ENCODE data around the gene NFAM1.

Gene NFAM1

GRCh38 chr22:42379966-42380537 is 52.2 kb downstream of the NFAM1 start:
- ATAC-seq (replicated peaks), result no peak
- H3K27ac Mint-ChIP-seq, result no peak overlapping the region
- peaks cover 6 to 14% of the 10 kb centered on the region in 2 donors for H3K27me3 Mint-ChIP-seq
- no peaks in the 10 kb centered on the region for H3K4me1 Mint-ChIP-seq (ENCODE audit: low read depth in 2 of 2)
- H3K36me3 Mint-ChIP-seq (ENCODE audit: insufficient read depth), result no peaks in the 10 kb centered on the region
- no peaks in the 10 kb centered on the region for H3K9me3 Mint-ChIP-seq
- no peak overlapping the region for H3K4me3 Mint-ChIP-seq
- no peak for DNase-seq

GRCh38 chr22:42376711-42377554 is 55.3 kb downstream of the NFAM1 start:
- Mint-ChIP-seq H3K27ac (peak overlapping the region in 1 of 2 donors; percentile 59), H3K9me3 (no peaks in the 10 kb centered on the region), H3K4me3 (no peak overlapping the region), H3K27me3 (peaks cover 6 to 14% of the 10 kb centered on the region in 2 donors), H3K36me3 (ENCODE audit: insufficient read depth) (no peaks in the 10 kb centered on the region), H3K4me1 (ENCODE audit: low read depth in 2 of 2) (peaks cover 0 to 2% of the 10 kb centered on the region in 2 donors)
- DNase-seq, result no peak
- no peak for ATAC-seq (replicated peaks)

GRCh38 chr22:42375982-42376381 is 56.2 kb downstream of the NFAM1 start:
- peaks cover 0 to 2% of the 10 kb centered on the region in 2 donors for H3K4me1 Mint-ChIP-seq (ENCODE audit: low read depth in 2 of 2)
- no peak overlapping the region for H3K4me3 Mint-ChIP-seq
- H3K36me3 Mint-ChIP-seq (ENCODE audit: insufficient read depth), result no peaks in the 10 kb centered on the region
- ATAC-seq (replicated peaks) (no peak), DNase-seq (no peak)
- peaks cover 6 to 14% of the 10 kb centered on the region in 2 donors for H3K27me3 Mint-ChIP-seq
- no peaks in the 10 kb centered on the region for H3K9me3 Mint-ChIP-seq
- no peak overlapping the region for H3K27ac Mint-ChIP-seq

GRCh38 chr22:42372976-42373375 is 59.2 kb downstream of the NFAM1 start:
- Mint-ChIP-seq H3K27me3 (peaks cover 8 to 30% of the 10 kb centered on the region in 2 donors), H3K36me3 (ENCODE audit: insufficient read depth) (no peaks in the 10 kb centered on the region), H3K27ac (no peak overlapping the region), H3K4me1 (ENCODE audit: low read depth in 2 of 2) (peaks cover 7 to 8% of the 10 kb centered on the region in 2 donors), H3K9me3 (no peaks in the 10 kb centered on the region), H3K4me3 (no peak overlapping the region)
- no peak for DNase-seq
- no peak for ATAC-seq (replicated peaks)

- Mint-ChIP-seq H3K4me3 (no peak overlapping the region), H3K27me3 (peaks cover 15 to 31% of the 10 kb centered on the region in 2 donors), H3K4me1 (ENCODE audit: low read depth in 2 of 2) (peaks cover 7 to 10% of the 10 kb centered on the region in 2 donors), H3K27ac (no peak overlapping the region), H3K9me3 (no peaks in the 10 kb centered on the region), H3K36me3 (ENCODE audit: insufficient read depth) (peaks cover 3% of the 10 kb centered on the region)
- DNase-seq (no peak), ATAC-seq (replicated peaks) (no peak)
Observed at GRCh38 chr22:42371501-42371900, 60.7 kb downstream of the NFAM1 start.

GRCh38 chr22:42371099-42371498 is 61.1 kb downstream of the NFAM1 start:
- no peak for ATAC-seq (replicated peaks)
- no peak overlapping the region for H3K27ac Mint-ChIP-seq
- H3K4me3 Mint-ChIP-seq, result no peak overlapping the region
- DNase-seq, result no peak
- H3K9me3 Mint-ChIP-seq, result no peaks in the 10 kb centered on the region
- peaks cover 7 to 10% of the 10 kb centered on the region in 2 donors for H3K4me1 Mint-ChIP-seq (ENCODE audit: low read depth in 2 of 2)
- H3K27me3 Mint-ChIP-seq, result peaks cover 16 to 35% of the 10 kb centered on the region in 2 donors
- peaks cover 3% of the 10 kb centered on the region for H3K36me3 Mint-ChIP-seq (ENCODE audit: insufficient read depth)

- H3K4me1 Mint-ChIP-seq (ENCODE audit: low read depth in 2 of 2), result peaks cover 7 to 8% of the 10 kb centered on the region in 2 donors
- peak overlapping the region; percentile 95 to 97 for H3K4me3 Mint-ChIP-seq
- ATAC-seq (replicated peaks), result peak; percentile 95
- H3K36me3 Mint-ChIP-seq (ENCODE audit: insufficient read depth), result peaks cover 3% of the 10 kb centered on the region
- DNase-seq, result peak; percentile 50 to 52 (median 51)
- no peaks in the 10 kb centered on the region for H3K9me3 Mint-ChIP-seq
- peak overlapping the region; percentile 72 to 85 for H3K27ac Mint-ChIP-seq
- H3K27me3 Mint-ChIP-seq, result peaks cover 26 to 52% of the 10 kb centered on the region in 2 donors
Observed at GRCh38 chr22:42369250-42370041, 62.8 kb downstream of the NFAM1 start.

- peaks cover 33 to 59% of the 10 kb centered on the region in 2 donors for H3K27me3 Mint-ChIP-seq
- H3K36me3 Mint-ChIP-seq (ENCODE audit: insufficient read depth), result peaks cover 3% of the 10 kb centered on the region
- DNase-seq (peak in 2 of 3 experiments; percentile 14 to 20), ATAC-seq (replicated peaks) (peak; percentile 48)
- H3K4me3 Mint-ChIP-seq, result peak overlapping the region; percentile 95 to 97
- no peaks in the 10 kb centered on the region for H3K9me3 Mint-ChIP-seq
- H3K4me1 Mint-ChIP-seq (ENCODE audit: low read depth in 2 of 2), result peaks cover 7 to 8% of the 10 kb centered on the region in 2 donors
- no peak overlapping the region for H3K27ac Mint-ChIP-seq
Observed at GRCh38 chr22:42368379-42369249, 63.6 kb downstream of the NFAM1 start.

- Mint-ChIP-seq H3K9me3 (no peaks in the 10 kb centered on the region), H3K27ac (no peak overlapping the region), H3K36me3 (ENCODE audit: insufficient read depth) (peaks cover 3% of the 10 kb centered on the region), H3K4me1 (ENCODE audit: low read depth in 2 of 2) (peaks cover 7 to 8% of the 10 kb centered on the region in 2 donors), H3K27me3 (peaks cover 33 to 66% of the 10 kb centered on the region in 2 donors), H3K4me3 (peak overlapping the region; percentile 95 to 97)
- DNase-seq (no peak), ATAC-seq (replicated peaks) (no peak)
Observed at GRCh38 chr22:42367980-42368378, 64.2 kb downstream of the NFAM1 start.

- ATAC-seq (replicated peaks) (no peak), DNase-seq (no peak)
- peaks cover 3% of the 10 kb centered on the region for H3K36me3 Mint-ChIP-seq (ENCODE audit: insufficient read depth)
- H3K27me3 Mint-ChIP-seq, result peaks cover 39 to 76% of the 10 kb centered on the region in 2 donors
- H3K9me3 Mint-ChIP-seq, result no peaks in the 10 kb centered on the region
- peak overlapping the region; percentile 95 to 97 for H3K4me3 Mint-ChIP-seq
- no peak overlapping the region for H3K27ac Mint-ChIP-seq
- peaks cover 7 to 8% of the 10 kb centered on the region in 2 donors for H3K4me1 Mint-ChIP-seq (ENCODE audit: low read depth in 2 of 2)
Observed at GRCh38 chr22:42366806-42367581, 65.2 kb downstream of the NFAM1 start.

- no peak for DNase-seq
- H3K4me3 Mint-ChIP-seq, result no peak overlapping the region
Observed at GRCh38 chr22:42365942-42366695, 66.1 kb downstream of the NFAM1 start.

More at GRCh38 chr22:42365942-42366695, 66.1 kb downstream of the NFAM1 start:
- Mint-ChIP-seq H3K4me1 (ENCODE audit: low read depth in 2 of 2) (peaks cover 7 to 8% of the 10 kb centered on the region in 2 donors), H3K36me3 (ENCODE audit: insufficient read depth) (peaks cover 3% of the 10 kb centered on the region), H3K9me3 (no peaks in the 10 kb centered on the region), H3K27me3 (peaks cover 47 to 84% of the 10 kb centered on the region in 2 donors), H3K27ac (no peak overlapping the region)
- no peak for ATAC-seq (replicated peaks)

All from effector memory CD8-positive, alpha-beta T cell (primary cell).